ENCODE data around the gene FIG4.
"Not testable (repeated sequence)": the region's sequence is repeated elsewhere in the genome, so short reads cannot be mapped to it uniquely, and the experiment has no call there.

Gene FIG4

DNA sequence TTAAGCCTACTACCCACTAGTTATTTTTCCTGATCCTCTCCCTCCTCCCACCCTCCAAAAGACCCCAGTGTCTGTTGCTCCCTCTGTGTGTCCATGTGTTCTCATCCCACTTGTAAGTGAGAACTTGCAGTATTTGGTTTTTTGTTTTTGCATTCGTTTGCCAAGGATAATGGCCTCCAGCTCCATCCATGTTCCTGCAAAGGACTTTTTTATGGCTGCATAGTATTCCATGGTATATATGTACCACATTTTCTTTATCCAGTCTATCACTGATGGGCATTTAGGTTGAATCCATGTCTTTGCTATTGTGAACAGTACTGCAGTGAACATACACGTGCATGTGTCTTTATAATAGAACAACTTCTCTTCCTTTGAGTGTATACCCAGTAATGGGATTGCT lies 17.0 kb downstream of the FIG4 start:
- WGBS, 2 donors (ENCODE audit: extremely low coverage in 2 of 2, insufficient read length in 2 of 2, insufficient replicate concordance in 1 of 2), result no CpG with 5 or more reads among the region's 2 CpGs
- not testable (repeated sequence) for H3K4ac ChIP-seq (ENCODE audit: low read length); H2BK5ac ChIP-seq (ENCODE audit: low read length); H3K9me3 ChIP-seq (replicated peaks in 1 of 2; ENCODE audit: control insufficient read depth in 2 of 2, insufficient read depth in 1 of 2, low read depth in 1 of 2, low read length in 2 of 2); H4K91ac ChIP-seq (ENCODE audit: low read depth, low read length, poor library complexity); H3K4me1 ChIP-seq (ENCODE audit: control insufficient read depth in 2 of 2, insufficient read depth in 1 of 2, low read depth in 1 of 2, low read length in 2 of 2); H3K4me2 ChIP-seq (ENCODE audit: insufficient read depth, low read length, poor library complexity, severe bottlenecking); H2BK15ac ChIP-seq (ENCODE audit: low read length); DNase-seq (ENCODE audit: low spot score); H2AK5ac ChIP-seq (ENCODE audit: low read depth, low read length); H3K4me3 ChIP-seq (ENCODE audit: low read length in 2 of 2); H3K27me3 ChIP-seq (ENCODE audit: control insufficient read depth in 3 of 3, insufficient read depth in 3 of 3, low read depth in 1 of 3, low read length in 3 of 3); H3K9ac ChIP-seq (ENCODE audit: low read depth, low read length, poor library complexity); H2AFZ ChIP-seq (ENCODE audit: low read length); H3K18ac ChIP-seq (ENCODE audit: low read length); H3K36me3 ChIP-seq (replicated peaks in 1 of 2; ENCODE audit: control insufficient read depth in 2 of 2, insufficient read depth in 2 of 2, low read length in 2 of 2); H2BK120ac ChIP-seq (ENCODE audit: low read depth, low read length); H3K14ac ChIP-seq (ENCODE audit: low read length); H3K79me1 ChIP-seq (ENCODE audit: low read depth, low read length); H2BK12ac ChIP-seq (ENCODE audit: low read length); H4K8ac ChIP-seq (ENCODE audit: low read depth, low read length); H3K23ac ChIP-seq (ENCODE audit: low read depth, low read length, poor library complexity); H3K27ac ChIP-seq (replicated peaks; ENCODE audit: low read length)

DNA sequence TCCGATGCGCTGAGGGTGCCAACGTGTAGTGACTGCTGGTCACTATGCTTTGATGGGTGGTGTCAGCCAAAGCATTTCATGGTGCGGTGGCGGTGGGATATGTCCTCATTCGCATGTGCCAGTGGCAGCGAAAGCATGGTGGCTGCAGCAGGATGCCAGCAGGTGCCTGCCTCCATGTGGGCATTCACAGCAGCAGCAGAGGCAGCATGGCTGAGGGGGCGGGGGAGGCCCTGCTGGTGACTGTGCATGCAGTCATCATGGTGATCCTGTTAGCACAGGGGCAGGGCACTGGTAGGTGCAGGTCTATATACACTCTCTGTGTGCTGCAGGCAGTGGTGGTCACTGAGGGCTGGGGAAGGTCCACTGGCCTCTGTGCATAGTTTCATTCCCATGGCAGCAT lies 22.0 kb downstream of the FIG4 start:
- Histone ChIP-seq H3K27ac (replicated peaks; ENCODE audit: low read length) (no peak overlapping the region), H3K36me3 (replicated peaks in 1 of 2; ENCODE audit: control insufficient read depth in 2 of 2, insufficient read depth in 2 of 2, low read length in 2 of 2) (no peaks in the 10 kb centered on the region), H3K9ac (ENCODE audit: low read depth, low read length, poor library complexity) (peak overlapping the region; percentile 61), H3K4me3 (ENCODE audit: low read length in 2 of 2) (peak overlapping the region in 1 of 2 donors; percentile 28), H3K18ac (ENCODE audit: low read length) (peak overlapping the region; percentile 12), H3K4me1 (ENCODE audit: control insufficient read depth in 2 of 2, insufficient read depth in 1 of 2, low read depth in 1 of 2, low read length in 2 of 2) (no peaks in the 10 kb centered on the region), H4K91ac (ENCODE audit: low read depth, low read length, poor library complexity) (no peak overlapping the region), H4K8ac (ENCODE audit: low read depth, low read length) (no peak overlapping the region), H3K14ac (ENCODE audit: low read length) (peak overlapping the region; percentile 58), H3K4me2 (ENCODE audit: insufficient read depth, low read length, poor library complexity, severe bottlenecking) (no peak overlapping the region), H3K4ac (ENCODE audit: low read length) (no peak overlapping the region), H3K27me3 (ENCODE audit: control insufficient read depth in 3 of 3, insufficient read depth in 3 of 3, low read depth in 1 of 3, low read length in 3 of 3) (no peaks in the 10 kb centered on the region), H2AFZ (ENCODE audit: low read length) (no peak overlapping the region), H2BK12ac (ENCODE audit: low read length) (no peak overlapping the region), H3K9me3 (replicated peaks in 1 of 2; ENCODE audit: control insufficient read depth in 2 of 2, insufficient read depth in 1 of 2, low read depth in 1 of 2, low read length in 2 of 2) (peaks cover 0 to 3% of the 10 kb centered on the region in 2 donors), H2BK5ac (ENCODE audit: low read length) (no peak overlapping the region), H2BK15ac (ENCODE audit: low read length) (no peak overlapping the region), H2BK120ac (ENCODE audit: low read depth, low read length) (no peak overlapping the region), H2AK5ac (ENCODE audit: low read depth, low read length) (peak overlapping the region; percentile 54), H3K23ac (ENCODE audit: low read depth, low read length, poor library complexity) (peak overlapping the region; percentile 8), H3K79me1 (ENCODE audit: low read depth, low read length) (no peaks in the 10 kb centered on the region)
- no CpG with 5 or more reads among the region's 8 CpGs for WGBS, 2 donors (ENCODE audit: extremely low coverage in 2 of 2, insufficient read length in 2 of 2, insufficient replicate concordance in 1 of 2)
- no peak for DNase-seq (ENCODE audit: low spot score)

DNA sequence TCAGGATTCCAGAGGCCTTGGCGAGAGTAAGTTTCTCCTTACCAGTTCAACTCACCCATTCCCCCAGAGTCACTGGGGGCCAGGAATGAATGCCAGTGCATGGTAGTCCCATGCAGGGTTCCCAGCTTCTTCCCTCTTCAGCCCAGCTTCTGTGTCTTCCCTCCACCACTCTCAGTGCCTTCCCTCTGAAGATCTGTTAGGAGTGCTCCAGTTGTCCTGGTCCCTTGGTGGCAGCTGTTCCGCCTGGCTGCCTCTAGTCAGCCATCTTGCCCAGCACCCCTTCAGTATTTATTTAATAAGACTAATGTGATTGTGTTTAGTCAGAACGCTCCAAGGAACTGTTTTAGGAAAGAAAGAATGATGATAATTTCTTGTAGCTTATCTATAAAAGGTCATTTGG lies 23.1 kb downstream of the FIG4 start:
- no peak overlapping the region for H4K8ac ChIP-seq (ENCODE audit: low read depth, low read length)
- no peak overlapping the region for H3K4me2 ChIP-seq (ENCODE audit: insufficient read depth, low read length, poor library complexity, severe bottlenecking)
- no peak overlapping the region for H2BK120ac ChIP-seq (ENCODE audit: low read depth, low read length)
- H3K27ac ChIP-seq (replicated peaks; ENCODE audit: low read length), result no peak overlapping the region
- no peak overlapping the region for H3K9ac ChIP-seq (ENCODE audit: low read depth, low read length, poor library complexity)
- no peak overlapping the region for H2AFZ ChIP-seq (ENCODE audit: low read length)
- no peak overlapping the region for H4K91ac ChIP-seq (ENCODE audit: low read depth, low read length, poor library complexity)
- DNase-seq (ENCODE audit: low spot score), result no peak
- H3K36me3 ChIP-seq (replicated peaks in 1 of 2; ENCODE audit: control insufficient read depth in 2 of 2, insufficient read depth in 2 of 2, low read length in 2 of 2), result peaks cover 2% of the 10 kb centered on the region in 2 donors
- no peak overlapping the region for H2BK12ac ChIP-seq (ENCODE audit: low read length)
- WGBS, 2 donors (ENCODE audit: extremely low coverage in 2 of 2, insufficient read length in 2 of 2, insufficient replicate concordance in 1 of 2), result no CpG with 5 or more reads among the region's 3 CpGs
- H2AK5ac ChIP-seq (ENCODE audit: low read depth, low read length), result no peak overlapping the region
- peaks cover 0 to 3% of the 10 kb centered on the region in 2 donors for H3K9me3 ChIP-seq (replicated peaks in 1 of 2; ENCODE audit: control insufficient read depth in 2 of 2, insufficient read depth in 1 of 2, low read depth in 1 of 2, low read length in 2 of 2)
- no peak overlapping the region for H3K4ac ChIP-seq (ENCODE audit: low read length)
- H3K79me1 ChIP-seq (ENCODE audit: low read depth, low read length), result no peaks in the 10 kb centered on the region
- H3K27me3 ChIP-seq (ENCODE audit: control insufficient read depth in 3 of 3, insufficient read depth in 3 of 3, low read depth in 1 of 3, low read length in 3 of 3), result no peaks in the 10 kb centered on the region
- H2BK5ac ChIP-seq (ENCODE audit: low read length), result no peak overlapping the region
- no peak overlapping the region for H2BK15ac ChIP-seq (ENCODE audit: low read length)
- H3K23ac ChIP-seq (ENCODE audit: low read depth, low read length, poor library complexity), result no peak overlapping the region
- H3K4me1 ChIP-seq (ENCODE audit: control insufficient read depth in 2 of 2, insufficient read depth in 1 of 2, low read depth in 1 of 2, low read length in 2 of 2), result no peaks in the 10 kb centered on the region
- H3K4me3 ChIP-seq (ENCODE audit: low read length in 2 of 2), result no peak overlapping the region
- no peak overlapping the region for H3K18ac ChIP-seq (ENCODE audit: low read length)
- no peak overlapping the region for H3K14ac ChIP-seq (ENCODE audit: low read length)

DNA sequence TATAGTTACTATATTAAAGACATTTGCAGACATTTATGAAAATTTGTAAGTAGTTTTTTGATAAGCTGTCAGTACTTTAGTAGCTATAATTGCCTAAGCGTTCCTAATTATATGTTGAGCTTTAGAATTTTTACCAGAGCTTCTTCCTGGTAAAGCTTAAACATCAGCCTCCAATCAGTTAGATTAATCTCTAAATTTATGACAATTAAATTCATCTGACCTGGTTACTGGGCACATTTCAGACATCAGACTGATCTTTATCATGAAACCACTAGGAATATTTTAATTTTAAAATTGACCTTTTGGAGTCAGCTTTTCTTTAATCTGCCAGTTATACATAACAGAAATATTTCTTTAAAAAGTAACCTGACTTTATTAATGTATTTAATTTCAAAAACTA lies 23.5 kb downstream of the FIG4 start:
- no peak overlapping the region for H2BK5ac ChIP-seq (ENCODE audit: low read length)

More for the DNA sequence above, 23.5 kb downstream of the FIG4 start:
- Histone ChIP-seq H3K4me1 (ENCODE audit: control insufficient read depth in 2 of 2, insufficient read depth in 1 of 2, low read depth in 1 of 2, low read length in 2 of 2) (no peaks in the 10 kb centered on the region), H3K9me3 (replicated peaks in 1 of 2; ENCODE audit: control insufficient read depth in 2 of 2, insufficient read depth in 1 of 2, low read depth in 1 of 2, low read length in 2 of 2) (peaks cover 0 to 3% of the 10 kb centered on the region in 2 donors), H2AFZ (ENCODE audit: low read length) (no peak overlapping the region), H3K79me1 (ENCODE audit: low read depth, low read length) (no peaks in the 10 kb centered on the region), H3K4me3 (ENCODE audit: low read length in 2 of 2) (no peak overlapping the region), H3K14ac (ENCODE audit: low read length) (no peak overlapping the region), H4K8ac (ENCODE audit: low read depth, low read length) (no peak overlapping the region), H3K9ac (ENCODE audit: low read depth, low read length, poor library complexity) (no peak overlapping the region), H3K27ac (replicated peaks; ENCODE audit: low read length) (no peak overlapping the region), H4K91ac (ENCODE audit: low read depth, low read length, poor library complexity) (no peak overlapping the region), H3K4me2 (ENCODE audit: insufficient read depth, low read length, poor library complexity, severe bottlenecking) (no peak overlapping the region), H2BK15ac (ENCODE audit: low read length) (no peak overlapping the region), H2AK5ac (ENCODE audit: low read depth, low read length) (no peak overlapping the region), H2BK12ac (ENCODE audit: low read length) (no peak overlapping the region), H2BK120ac (ENCODE audit: low read depth, low read length) (no peak overlapping the region), H3K27me3 (ENCODE audit: control insufficient read depth in 3 of 3, insufficient read depth in 3 of 3, low read depth in 1 of 3, low read length in 3 of 3) (no peaks in the 10 kb centered on the region), H3K4ac (ENCODE audit: low read length) (no peak overlapping the region), H3K36me3 (replicated peaks in 1 of 2; ENCODE audit: control insufficient read depth in 2 of 2, insufficient read depth in 2 of 2, low read length in 2 of 2) (peaks cover 2% of the 10 kb centered on the region in 2 donors), H3K23ac (ENCODE audit: low read depth, low read length, poor library complexity) (no peak overlapping the region), H3K18ac (ENCODE audit: low read length) (no peak overlapping the region)
- DNase-seq (ENCODE audit: low spot score), result no peak
- no CpG with 5 or more reads among the region's 1 CpG for WGBS, 2 donors (ENCODE audit: extremely low coverage in 2 of 2, insufficient read length in 2 of 2, insufficient replicate concordance in 1 of 2)
